ENCODE data around the gene MAPK7. TPM values are rescaled to one million over a fixed set of nuclear protein-coding genes. Genes with fewer than 3 reads are reported as not detected.

The MAPK7 gene
- total and polyA plus RNA-seq, 9 of the 15 experiments (the other 6 are each of a cell fraction or from before 2014, with no cell fraction given), result 0.46 to 7.5 (median 2.5) TPM

GRCh38 chr17:19368229-19368628 is 10.1 kb upstream of the MAPK7 start:
- 55% methylated on average over 4 of the region's 4 CpGs for WGBS (ENCODE audit: insufficient coverage, low coverage, missing lambda C conversion rate)
- ChIA-PET POLR2A (no interaction called here), CTCF (ENCODE audit: low intra/inter-chr PET ratio) (no interaction called here)
- Histone ChIP-seq H3K4me1 (replicated peaks in 1 of 2; ENCODE audit: control insufficient read depth in 2 of 2, insufficient read depth in 2 of 2, low read length in 2 of 2) (peaks cover 0 to 14% of the 10 kb centered on the region in 2 experiments; a peak in 3 of 5 replicates), H3K36me3 (ENCODE audit: control insufficient read depth, insufficient read depth, low read length) (no peaks in the 10 kb centered on the region), H3K79me2 (ENCODE audit: control insufficient read depth, insufficient read depth, low read length) (no peaks in the 10 kb centered on the region), H3K27me3 (ENCODE audit: control insufficient read depth in 2 of 2, insufficient read depth in 2 of 2, low read length in 2 of 2) (no peaks in the 10 kb centered on the region), H3K9me3 (replicated peaks; ENCODE audit: control insufficient read depth, insufficient read depth, low read depth, low read length) (no peaks in the 10 kb centered on the region), H3K4me3 (no peak overlapping the region), H3K9me1 (ENCODE audit: control insufficient read depth, insufficient read depth, low read length) (no peaks in the 10 kb centered on the region), H3K27ac (ENCODE audit: extremely low read depth, low read depth, low read length) (no peak overlapping the region), H3K9ac (ENCODE audit: insufficient read depth in 1 of 2, low read depth in 2 of 2, low read length in 2 of 2) (no peak overlapping the region), H2AFZ (ENCODE audit: low read depth, low read length) (no peak overlapping the region), H3K4me2 (ENCODE audit: insufficient read depth, low read length) (no peak overlapping the region), H4K20me1 (replicated peaks; ENCODE audit: control insufficient read depth, insufficient read depth, low read length) (no peaks in the 10 kb centered on the region)
- ATAC-seq, result no peak
- no TSS peak for BruUV-seq (replicated peaks)
- DNase-seq (ENCODE audit: extremely low read depth in 1 of 4, low spot score in 3 of 4), result no peak
- FAIRE-seq, result no peak
- intact Hi-C loops (cut with micrococcal nuclease), result no loop called here
- in situ Hi-C loops (cut with MboI), result loop anchor here (10.0 kb wide), 1 partner anchor 397 kb away; no protein-coding TSS in a partner anchor
- no peak for TF ChIP-seq SNAPC5 (CRISPR knock-in tag; IDR thresholded peaks at IDR 0.05)
- TF ChIP-seq, protein P1, sequence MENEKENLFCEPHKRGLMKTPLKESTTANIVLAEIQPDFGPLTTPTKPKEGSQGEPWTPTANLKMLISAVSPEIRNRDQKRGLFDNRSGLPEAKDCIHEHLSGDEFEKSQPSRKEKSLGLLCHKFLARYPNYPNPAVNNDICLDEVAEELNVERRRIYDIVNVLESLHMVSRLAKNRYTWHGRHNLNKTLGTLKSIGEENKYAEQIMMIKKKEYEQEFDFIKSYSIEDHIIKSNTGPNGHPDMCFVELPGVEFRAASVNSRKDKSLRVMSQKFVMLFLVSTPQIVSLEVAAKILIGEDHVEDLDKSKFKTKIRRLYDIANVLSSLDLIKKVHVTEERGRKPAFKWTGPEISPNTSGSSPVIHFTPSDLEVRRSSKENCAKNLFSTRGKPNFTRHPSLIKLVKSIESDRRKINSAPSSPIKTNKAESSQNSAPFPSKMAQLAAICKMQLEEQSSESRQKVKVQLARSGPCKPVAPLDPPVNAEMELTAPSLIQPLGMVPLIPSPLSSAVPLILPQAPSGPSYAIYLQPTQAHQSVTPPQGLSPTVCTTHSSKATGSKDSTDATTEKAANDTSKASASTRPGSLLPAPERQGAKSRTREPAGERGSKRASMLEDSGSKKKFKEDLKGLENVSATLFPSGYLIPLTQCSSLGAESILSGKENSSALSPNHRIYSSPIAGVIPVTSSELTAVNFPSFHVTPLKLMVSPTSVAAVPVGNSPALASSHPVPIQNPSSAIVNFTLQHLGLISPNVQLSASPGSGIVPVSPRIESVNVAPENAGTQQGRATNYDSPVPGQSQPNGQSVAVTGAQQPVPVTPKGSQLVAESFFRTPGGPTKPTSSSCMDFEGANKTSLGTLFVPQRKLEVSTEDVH (IDR thresholded peaks at IDR 0.05; ENCODE audit: low read depth, partially characterized antibody), result no peak
- no peak for TF ChIP-seq STAT5B (CRISPR knock-in tag; IDR thresholded peaks at IDR 0.05)
- TF ChIP-seq, protein P2, sequence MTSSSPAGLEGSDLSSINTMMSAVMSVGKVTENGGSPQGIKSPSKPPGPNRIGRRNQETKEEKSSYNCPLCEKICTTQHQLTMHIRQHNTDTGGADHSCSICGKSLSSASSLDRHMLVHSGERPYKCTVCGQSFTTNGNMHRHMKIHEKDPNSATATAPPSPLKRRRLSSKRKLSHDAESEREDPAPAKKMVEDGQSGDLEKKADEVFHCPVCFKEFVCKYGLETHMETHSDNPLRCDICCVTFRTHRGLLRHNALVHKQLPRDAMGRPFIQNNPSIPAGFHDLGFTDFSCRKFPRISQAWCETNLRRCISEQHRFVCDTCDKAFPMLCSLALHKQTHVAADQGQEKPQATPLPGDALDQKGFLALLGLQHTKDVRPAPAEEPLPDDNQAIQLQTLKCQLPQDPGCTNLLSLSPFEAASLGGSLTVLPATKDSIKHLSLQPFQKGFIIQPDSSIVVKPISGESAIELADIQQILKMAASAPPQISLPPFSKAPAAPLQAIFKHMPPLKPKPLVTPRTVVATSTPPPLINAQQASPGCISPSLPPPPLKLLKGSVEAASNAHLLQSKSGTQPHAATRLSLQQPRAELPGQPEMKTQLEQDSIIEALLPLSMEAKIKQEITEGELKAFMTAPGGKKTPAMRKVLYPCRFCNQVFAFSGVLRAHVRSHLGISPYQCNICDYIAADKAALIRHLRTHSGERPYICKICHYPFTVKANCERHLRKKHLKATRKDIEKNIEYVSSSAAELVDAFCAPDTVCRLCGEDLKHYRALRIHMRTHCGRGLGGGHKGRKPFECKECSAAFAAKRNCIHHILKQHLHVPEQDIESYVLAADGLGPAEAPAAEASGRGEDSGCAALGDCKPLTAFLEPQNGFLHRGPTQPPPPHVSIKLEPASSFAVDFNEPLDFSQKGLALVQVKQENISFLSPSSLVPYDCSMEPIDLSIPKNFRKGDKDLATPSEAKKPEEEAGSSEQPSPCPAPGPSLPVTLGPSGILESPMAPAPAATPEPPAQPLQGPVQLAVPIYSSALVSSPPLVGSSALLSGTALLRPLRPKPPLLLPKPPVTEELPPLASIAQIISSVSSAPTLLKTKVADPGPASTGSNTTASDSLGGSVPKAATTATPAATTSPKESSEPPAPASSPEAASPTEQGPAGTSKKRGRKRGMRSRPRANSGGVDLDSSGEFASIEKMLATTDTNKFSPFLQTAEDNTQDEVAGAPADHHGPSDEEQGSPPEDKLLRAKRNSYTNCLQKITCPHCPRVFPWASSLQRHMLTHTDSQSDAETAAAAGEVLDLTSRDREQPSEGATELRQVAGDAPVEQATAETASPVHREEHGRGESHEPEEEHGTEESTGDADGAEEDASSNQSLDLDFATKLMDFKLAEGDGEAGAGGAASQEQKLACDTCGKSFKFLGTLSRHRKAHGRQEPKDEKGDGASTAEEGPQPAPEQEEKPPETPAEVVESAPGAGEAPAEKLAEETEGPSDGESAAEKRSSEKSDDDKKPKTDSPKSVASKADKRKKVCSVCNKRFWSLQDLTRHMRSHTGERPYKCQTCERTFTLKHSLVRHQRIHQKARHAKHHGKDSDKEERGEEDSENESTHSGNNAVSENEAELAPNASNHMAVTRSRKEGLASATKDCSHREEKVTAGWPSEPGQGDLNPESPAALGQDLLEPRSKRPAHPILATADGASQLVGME (CRISPR knock-in tag; IDR thresholded peaks at IDR 0.05), result no peak
- no peak for TF ChIP-seq E2F3 (CRISPR knock-in tag; IDR thresholded peaks at IDR 0.05)
- TF ChIP-seq HNRNPL (IDR thresholded peaks at IDR 0.05; ENCODE audit: low read depth, low read length), result no peak
- TF ChIP-seq KDM5B (IDR thresholded peaks at IDR 0.05; ENCODE audit: insufficient replicate concordance, low read depth, low read length), result no peak
- no peak for TF ChIP-seq SIN3B (IDR thresholded peaks at IDR 0.05; ENCODE audit: low read depth)
- TF ChIP-seq SMAD3 (CRISPR knock-in tag; conservative IDR thresholded peaks at IDR 0.05), result no peak
- no peak for TF ChIP-seq SNIP1 (IDR thresholded peaks at IDR 0.05; ENCODE audit: low read depth)

All from K562 (cell line).